Activated CD8-positive, alpha-beta memory T cell treated with anti-CD3 and anti-CD28 coated beads for 36 hours (primary cell): ENCODE data around the gene DOCK10. TPM values are rescaled to one million over a fixed set of nuclear protein-coding genes. Genes with fewer than 3 reads are reported as not detected.

ENCODE experiments used
- CTCF ChIA-PET: fragments of 350-600 bp; sonication (Branson Sonifier 250); formaldehyde crosslinking; loops from one replicate; lab custom pipeline; 2021; ENCODE audit warnings: antibody characterized with exemption; lab: Charles Lee
- POLR2A ChIA-PET: fragments of 350-600 bp; sonication (Branson Sonifier 250); formaldehyde crosslinking; loops from one replicate; lab custom pipeline; 2021; ENCODE audit warnings: antibody characterized with exemption; lab: Charles Lee
- total RNA-seq, 2 experiments: library from RNA; stranded (reverse); gene quantifications; one replicate each; pipeline ENCODE4 v1.2.3, GENCODE V29; 2021

DOCK10 gene
- total RNA-seq, 2 experiments from 2014 or later: 144 to 152 TPM

DNA sequence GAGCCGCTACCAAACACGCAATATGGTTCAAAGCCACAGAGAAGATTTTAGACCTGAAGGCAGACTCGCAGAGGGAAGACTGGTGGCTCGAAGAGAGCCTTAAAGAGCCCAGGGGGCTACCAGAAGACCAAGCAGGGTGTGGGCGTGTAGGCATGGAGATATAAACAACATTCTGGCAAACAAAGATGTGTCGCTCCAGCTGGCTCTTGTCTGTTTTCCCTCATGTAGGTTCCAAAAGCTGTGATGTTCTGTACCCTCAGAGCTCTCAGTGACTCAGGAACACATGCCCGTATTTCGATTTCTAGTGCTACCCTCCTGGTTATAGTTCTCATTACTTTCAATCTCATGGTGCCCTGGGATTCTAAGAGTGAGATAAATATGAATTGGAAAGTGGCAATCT is 44.5 kb downstream of the DOCK10 start:
- CTCF ChIA-PET: no interaction called here
- POLR2A ChIA-PET: no interaction called here

DNA sequence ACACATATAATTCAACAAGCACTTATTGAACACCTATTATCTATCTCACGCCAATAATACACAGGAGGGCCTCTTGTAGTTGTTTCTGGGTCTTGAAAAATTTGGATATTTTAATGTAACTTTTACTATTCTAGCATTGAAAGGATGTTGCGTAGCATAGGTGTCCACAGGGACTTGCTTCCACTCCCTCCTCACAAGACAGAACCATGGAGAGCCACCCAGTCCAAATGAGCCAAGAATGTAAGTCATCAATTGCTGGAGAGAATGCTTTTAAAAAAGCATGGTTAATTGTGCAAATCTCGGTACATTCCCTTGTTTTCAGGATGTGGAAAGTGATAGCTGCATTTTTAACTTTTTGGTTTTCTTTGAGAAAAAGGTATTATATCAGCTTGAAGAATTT is 46.8 kb downstream of the DOCK10 start:
- CTCF ChIA-PET: no interaction called here
- POLR2A ChIA-PET: no interaction called here

DNA sequence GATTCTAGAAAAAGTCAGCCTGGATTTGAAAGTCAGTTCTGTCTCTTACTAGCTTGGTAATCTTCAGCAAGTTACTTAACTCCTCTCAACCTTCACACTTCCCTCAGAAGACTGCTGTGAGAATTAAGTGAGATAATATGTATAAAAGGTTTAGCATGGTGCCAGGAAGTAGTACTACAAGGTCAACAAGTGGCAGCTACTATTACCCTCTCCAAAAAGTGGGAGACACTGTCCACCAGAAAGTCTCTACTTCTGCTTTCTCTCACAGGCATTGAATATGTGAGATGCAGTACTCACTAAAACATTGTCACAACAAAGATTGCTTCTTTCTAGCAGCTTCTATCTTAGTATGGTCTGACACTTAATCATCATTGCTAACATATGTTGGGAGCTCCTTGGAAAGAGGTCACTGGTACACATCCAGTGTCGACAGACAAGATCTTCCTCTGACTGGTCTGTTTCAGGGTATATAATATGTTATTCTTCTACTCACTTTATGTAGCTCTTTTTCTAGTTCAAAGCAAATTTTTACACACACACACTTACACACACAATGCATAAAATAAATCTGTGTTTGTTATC is 47.9 kb downstream of the DOCK10 start:
- CTCF ChIA-PET: no interaction called here
- POLR2A ChIA-PET: no interaction called here

DNA sequence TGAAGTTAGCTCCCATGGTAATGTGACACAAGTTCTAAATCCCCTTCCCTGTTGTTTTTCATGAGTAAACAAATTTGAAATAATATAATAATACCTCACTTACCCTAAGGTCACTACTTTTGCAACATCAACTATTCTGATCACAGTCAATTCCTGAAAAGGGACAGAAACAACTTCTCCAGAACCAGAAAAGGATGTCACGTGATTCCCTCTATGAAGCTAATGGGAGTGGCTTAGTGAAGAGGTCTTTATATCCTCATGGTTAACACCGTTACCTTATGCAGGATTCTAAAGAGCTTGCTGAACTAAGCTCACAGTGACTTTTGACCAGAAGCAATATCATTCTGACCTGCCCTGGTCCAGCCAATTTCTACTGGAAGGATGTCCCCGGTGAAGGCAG is 51.6 kb downstream of the DOCK10 start:
- ChIA-PET POLR2A (interaction anchor here (0.9 kb wide), 1 partner anchor 48 kb away, joined by 3 read pairs; no protein-coding TSS in a partner anchor), CTCF (interaction anchor here (2.8 kb wide), 1 partner anchor 11 kb away, joined by 9 read pairs; no protein-coding TSS in a partner anchor)

DNA sequence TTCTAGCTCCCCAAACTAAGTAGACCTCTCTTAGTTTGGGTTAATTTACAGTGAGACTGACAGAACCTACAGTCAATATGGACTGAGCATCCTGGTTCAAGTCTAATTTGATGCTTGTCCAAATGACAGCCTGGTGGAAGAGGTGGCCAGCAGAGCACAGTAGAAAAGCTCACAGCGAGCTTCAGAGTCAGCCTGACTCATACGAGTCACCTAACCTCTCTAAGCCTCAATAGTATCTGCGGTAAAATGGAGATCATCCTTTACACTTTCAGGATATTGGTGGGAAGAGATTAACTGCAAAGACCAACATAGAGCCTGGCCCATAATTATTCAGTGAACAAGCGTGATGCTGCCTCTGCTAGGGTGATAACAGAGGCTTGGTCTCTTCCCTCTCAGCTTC is 54.5 kb downstream of the DOCK10 start:
- CTCF ChIA-PET: no interaction called here
- POLR2A ChIA-PET: no interaction called here

DNA sequence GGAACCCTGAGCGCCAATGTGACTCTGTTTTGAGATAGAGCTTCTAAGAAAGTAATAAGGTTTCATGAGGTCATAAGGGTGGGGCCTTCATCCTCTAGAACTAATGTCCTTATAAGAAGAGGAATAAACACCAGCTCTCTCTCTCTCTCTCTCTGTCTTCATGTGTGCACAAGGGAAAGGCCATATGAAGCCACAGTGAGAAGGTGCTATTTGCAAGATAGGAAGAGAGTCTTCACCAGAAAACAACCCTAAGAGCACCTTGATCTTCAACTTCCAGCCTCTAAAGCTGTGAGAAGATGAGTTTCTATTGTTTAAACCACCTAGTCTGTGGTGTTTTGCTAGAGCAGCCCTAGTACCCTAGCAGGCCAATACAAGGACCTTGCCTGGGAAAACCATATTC is 55.8 kb downstream of the DOCK10 start:
- POLR2A ChIA-PET: no interaction called here
- CTCF ChIA-PET: interaction anchor here (1.0 kb wide), 1 partner anchor 9 kb away, joined by 3 read pairs; no protein-coding TSS in a partner anchor

DNA sequence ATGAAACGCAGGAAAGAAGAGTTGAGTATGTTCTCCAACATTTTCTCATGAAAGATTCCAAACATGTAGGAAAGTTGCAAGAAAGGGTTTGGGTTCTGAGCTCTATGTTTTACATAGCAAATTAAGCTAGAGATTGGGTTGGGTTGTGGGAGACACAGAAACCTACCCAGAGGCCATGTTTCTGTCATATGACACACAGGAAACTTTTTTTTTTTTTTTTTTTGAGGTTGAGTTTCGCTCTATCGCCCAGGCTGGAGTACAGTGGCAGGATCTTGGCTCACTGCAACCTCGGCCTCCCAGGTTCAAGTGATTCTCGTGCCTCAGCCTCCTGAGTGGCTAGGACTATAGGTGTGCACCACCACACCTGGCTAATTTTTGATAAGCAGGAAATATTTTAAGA is 57.6 kb downstream of the DOCK10 start:
- ChIA-PET CTCF (interaction anchor here (0.7 to 0.8 kb wide), 3 partner anchors 17 to 63 kb away, joined by 3 to 4 read pairs (median 4); no protein-coding TSS in a partner anchor), POLR2A (interaction anchor here (0.7 kb wide), 1 partner anchor 28 kb away, joined by 5 read pairs; no protein-coding TSS in a partner anchor)

DNA sequence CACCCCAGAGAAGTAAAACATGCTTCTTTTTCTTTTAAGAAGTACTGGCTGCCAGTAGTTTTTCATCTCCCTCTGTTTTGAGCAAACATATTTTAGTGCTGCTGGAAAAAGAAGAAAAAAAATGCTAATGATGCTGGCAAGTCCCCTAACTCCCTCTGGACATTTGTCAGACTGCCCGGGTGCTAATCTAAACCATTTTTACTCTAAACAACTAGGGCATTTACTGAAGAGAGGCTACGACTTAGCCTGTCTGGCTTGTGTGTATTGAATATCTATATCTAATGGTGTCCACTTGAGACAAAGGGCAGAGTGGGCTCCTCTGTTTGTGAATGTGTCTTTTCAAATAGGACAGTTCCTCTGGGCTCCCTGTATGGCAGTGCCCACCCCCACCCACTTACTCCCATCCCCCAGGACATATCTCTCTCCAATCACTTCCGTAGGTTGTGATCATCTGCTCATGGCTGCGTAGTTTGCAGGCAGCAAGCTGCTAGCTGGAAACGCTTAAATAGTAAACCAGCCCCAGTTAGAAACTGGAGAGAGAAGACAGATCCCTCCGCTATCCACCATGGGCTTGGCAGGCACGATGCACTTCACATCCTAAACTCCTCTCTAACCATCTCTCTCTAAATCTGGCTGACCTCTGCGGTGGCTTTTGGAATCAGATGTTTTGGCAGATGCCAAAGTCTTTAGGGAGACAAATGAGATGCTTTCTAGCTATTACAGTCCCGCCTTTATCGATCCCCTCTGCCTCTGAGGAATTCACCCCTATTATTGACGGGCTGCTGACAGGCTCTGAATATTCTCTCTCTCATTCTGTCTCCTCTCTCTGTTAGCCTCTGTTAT is 58.3 kb downstream of the DOCK10 start:
- CTCF ChIA-PET: interaction anchor here (0.7 to 0.8 kb wide), 3 partner anchors 18 to 62 kb away, joined by 3 to 4 read pairs (median 4); no protein-coding TSS in a partner anchor

DNA sequence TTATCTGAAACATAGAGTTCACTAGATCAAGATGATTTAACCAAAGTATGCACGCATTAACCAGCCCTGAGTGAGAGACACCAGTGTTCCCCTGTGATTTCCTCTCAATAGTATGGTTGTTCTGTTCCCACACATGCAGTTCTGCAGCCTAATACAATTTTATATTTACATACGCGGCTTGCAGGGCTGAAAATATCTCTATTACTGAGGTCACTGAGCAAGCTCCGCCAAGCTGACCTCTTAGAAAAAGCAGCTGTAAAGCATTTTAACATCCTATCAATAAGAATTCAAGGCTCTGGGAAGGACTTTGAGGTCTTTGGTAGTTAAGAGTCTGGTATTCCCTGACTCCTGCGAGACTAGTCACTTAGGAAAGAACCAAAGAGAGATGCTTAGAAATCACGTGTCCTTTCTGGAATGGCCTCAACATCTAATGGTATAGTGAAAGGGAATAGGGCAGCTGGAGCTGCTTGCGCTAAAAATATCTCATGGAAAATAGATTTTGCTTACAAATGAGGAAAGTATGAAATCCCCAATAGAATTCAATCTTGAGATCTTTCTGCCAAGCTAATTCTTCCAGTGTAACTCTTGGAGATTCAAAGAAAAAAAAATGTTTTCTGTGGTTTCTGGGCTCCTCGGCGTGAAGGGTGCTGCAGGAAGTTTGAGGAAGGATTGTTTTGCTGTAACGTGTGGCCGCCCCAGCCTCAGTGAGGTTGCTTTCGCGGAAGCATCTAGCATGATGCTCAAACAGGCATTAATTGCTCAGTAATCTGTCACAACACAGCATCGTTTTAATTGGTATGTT is 59.2 kb downstream of the DOCK10 start:
- CTCF ChIA-PET: no interaction called here
- POLR2A ChIA-PET: interaction anchor here (0.7 kb wide), 1 partner anchor 97 kb away, joined by 3 read pairs; no protein-coding TSS in a partner anchor

More for the DNA sequence above, 58.3 kb downstream of the DOCK10 start:
- POLR2A ChIA-PET: interaction anchor here (0.7 kb wide), 1 partner anchor 29 kb away, joined by 5 read pairs; no protein-coding TSS in a partner anchor

DNA sequence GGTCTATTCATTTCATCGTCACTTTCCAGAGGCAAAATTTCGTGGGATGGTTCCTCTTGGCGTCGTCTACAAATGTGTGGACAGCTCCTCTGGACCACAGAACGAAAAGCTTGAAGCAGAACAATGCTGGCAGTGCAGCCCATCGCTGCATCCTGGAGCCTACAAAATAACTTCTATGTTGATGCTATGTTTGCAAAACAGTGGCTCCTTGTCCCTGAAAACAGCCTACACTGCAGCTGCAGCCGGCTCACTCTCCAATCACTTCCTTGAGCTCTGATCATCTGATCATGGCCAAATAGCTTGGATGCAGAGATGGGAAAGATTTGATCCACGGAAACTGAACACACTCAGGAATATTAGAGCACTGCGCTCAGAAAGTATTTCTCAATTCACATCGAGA is 60.0 kb downstream of the DOCK10 start:
- POLR2A ChIA-PET: no interaction called here
- CTCF ChIA-PET: no interaction called here

DNA sequence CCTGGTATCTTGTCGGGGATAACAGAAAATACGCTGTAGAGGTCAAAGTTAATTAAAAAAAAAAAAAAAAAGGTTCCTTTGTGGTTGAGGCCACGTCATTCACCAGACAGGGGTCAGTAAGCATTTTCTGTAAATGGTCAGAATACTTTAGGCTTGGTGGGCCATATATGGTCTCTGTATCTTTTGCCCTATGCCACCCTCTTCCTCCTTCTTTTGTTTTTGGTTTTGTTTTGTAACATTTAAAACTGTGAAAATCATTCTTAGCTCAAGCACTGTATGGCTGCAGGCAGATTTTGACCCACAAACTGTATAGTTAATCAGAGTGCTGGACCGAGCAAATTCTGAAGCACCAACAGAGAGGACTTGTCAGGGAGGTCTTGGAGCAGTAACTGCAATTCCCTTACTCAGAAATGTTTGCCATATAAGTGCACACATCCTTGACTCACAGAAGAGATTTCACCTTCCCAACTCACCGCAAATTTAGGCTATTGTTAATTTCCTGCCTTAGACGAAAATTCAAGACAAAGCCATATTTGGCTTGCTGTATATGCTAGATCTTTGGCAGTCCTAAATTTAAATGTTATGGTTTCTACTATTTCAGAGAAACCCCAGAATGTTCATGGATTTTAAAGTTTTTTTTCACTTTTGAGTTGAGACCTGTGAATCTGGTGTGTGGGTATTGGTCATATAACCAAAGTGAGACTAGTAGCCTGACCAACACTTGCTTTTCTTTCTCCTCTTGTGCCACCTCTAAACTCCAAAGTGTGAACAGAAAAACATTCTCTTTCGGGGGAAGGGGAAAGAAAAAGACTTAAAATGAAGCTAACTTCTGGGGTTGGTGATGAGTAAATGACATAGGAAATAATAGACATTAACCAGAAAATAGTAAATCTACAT is 65.4 kb downstream of the DOCK10 start:
- ChIA-PET POLR2A (no interaction called here), CTCF (interaction anchor here (1.0 kb wide), 1 partner anchor 10 kb away, joined by 3 read pairs; no protein-coding TSS in a partner anchor)

DNA sequence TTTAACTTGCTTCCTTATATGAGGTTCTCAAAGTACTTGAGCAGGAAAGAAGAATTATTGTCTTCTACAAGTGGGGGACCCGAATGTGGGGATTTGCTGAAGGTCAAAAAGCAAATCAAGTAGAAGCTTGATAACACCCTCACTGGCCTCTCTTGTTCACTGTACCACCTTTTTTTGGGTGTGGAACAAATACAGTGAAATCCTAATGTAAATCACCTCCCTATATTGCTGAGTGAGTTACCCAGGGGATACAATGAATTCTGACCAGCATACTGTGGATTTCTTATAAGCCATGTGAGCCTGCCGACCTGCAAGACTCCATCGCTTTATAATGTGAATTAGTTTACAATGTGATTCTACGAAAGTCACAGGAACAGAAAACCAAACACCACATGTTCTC is 66.5 kb downstream of the DOCK10 start:
- ChIA-PET CTCF (no interaction called here), POLR2A (no interaction called here)

DNA sequence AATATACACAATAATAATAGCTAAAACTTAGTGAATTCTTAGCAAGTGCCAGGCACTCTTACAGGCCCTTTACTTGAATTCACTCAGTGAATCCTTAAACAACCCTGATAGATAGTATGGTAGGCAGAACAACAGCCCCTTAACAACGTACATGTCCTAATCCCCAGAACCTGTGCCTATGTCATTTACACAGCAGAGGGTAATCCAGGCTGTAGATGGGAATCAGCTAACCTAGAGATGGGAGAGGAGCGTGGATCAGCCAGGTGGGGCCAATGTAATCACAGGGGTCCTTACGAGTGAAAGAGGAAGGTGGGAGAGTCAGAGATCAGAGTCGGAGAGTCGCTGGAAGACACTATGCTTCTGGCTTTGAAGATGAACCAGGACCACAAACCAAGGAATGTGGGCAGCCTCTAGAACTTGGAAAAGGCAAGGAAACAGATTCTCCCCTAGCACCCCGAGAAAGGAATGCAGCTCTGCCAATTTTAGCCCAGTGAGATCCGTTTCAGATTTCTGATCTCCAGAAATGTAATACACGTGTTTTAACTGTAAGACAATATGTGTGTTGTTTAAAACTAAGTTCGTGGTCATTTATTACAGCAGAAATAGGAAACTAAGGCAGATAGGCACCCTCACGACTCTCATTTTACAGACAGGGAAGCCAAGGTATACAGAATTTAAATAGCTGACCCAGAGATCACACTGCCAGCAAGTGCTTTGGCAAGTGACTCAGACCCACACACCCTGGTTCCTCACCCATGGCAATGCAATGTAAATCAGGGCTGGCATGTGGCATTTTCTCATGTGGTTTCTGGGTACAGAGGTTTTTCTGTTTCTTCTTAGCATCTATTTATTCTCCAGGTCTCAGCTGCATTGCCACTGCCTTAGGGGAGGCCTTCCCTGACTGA is 68.9 kb downstream of the DOCK10 start:
- ChIA-PET CTCF (interaction anchor here (0.8 kb wide), 1 partner anchor 25 kb away, joined by 3 read pairs; no protein-coding TSS in a partner anchor), POLR2A (no interaction called here)

DNA sequence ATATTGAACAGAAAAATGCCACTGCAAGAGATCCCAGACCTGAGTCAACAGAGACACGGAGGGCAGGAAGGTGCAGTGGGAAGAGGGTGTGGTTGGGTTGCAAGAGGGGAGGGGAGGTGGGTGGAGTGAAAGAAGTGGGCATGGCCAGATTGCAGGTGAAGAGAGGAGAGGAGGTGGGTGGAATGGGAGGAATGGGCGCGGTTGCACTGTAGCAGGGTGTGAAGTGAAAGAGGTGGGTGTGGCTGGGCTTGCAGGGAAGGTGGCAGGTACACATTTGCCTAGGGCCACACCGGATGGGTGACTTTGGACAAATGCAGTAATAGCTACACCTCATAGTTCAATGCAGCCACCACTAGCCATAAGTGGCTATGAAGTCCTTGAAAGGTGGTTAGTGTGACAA is 71.1 kb downstream of the DOCK10 start:
- CTCF ChIA-PET: interaction anchor here (1.4 kb wide), 1 partner anchor 41 kb away, joined by 4 read pairs; no protein-coding TSS in a partner anchor
- POLR2A ChIA-PET: interaction anchor here (0.6 kb wide), 1 partner anchor 39 kb away, joined by 3 read pairs; no protein-coding TSS in a partner anchor

DNA sequence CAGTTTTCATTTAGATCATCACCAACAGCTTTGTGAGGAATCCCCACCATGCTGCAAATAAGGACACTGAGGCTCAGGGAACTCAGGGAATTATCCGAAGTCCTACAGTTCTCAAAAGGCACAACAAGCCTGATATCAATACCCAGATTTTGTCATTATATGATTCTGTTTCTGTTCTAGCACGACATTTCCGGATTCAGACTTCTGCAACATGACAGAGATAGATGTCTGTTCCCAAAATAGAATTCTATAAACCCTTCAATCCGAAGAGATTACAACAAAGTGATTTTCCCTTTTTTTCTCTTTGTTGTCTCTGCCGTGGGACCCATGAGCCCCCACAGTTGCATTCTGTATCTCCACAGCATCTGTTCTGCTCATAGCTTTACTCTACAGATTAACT is 72.0 kb downstream of the DOCK10 start:
- CTCF ChIA-PET: interaction anchor here (1.0 to 1.4 kb wide), 2 partner anchors 26 to 41 kb away, joined by 4 to 6 read pairs; no protein-coding TSS in a partner anchor
- POLR2A ChIA-PET: no interaction called here

DNA sequence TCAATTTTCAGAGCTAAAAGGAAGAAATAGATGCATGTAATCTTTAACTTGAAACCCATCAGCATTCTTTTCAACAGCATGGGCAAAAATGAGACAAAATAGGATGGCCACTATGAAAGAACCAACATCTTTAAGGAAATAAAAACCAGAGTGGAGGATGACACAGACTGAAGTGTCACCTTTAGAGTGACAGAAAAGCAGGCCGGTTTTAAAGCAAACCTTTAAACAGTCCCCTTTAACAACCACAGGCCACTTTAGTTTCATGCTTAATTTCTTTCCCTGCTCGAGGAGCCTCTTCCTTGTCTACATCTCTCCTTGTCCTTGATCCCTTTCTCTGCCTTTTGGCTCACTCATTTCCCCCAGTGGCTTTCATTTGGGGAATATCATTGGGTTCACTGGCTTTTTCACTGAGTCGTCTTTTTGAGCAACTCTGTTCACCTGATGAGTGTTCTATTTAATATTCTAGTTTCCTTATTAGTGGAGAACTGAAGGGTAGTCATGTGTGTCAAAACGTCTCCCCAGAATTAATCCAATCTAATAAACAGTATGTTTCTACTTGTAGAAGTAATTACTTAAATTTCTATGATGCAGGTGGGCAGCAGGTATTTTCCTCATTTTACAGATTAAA is 72.5 kb downstream of the DOCK10 start:
- ChIA-PET CTCF (interaction anchor here (1.0 kb wide), 1 partner anchor 25 kb away, joined by 6 read pairs; no protein-coding TSS in a partner anchor), POLR2A (no interaction called here)

DNA sequence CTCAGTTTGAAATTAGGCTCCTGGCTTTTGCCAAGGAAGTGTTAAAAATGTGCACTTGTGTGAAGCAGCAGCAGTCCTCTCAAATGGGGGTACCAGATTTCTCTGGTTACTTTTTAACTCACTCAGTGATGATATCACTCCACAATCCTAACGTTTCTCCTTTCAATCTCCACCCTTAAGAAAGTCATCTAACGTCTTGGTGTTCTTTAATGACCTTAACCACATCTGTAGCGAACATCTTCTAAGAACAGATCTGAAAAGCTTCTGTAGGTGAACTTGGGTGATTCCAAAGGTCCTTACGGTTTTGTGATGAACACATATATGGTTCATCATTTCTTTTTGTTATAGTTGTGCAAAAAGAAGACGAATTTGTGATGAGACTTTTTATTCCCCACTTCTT is 73.2 kb downstream of the DOCK10 start:
- ChIA-PET CTCF (no interaction called here), POLR2A (no interaction called here)
